DMS153 treated with DMSO at 0.1 percent for 48 hours (cell line): ENCODE data around the gene CYB5R4.
"Not testable (repeated sequence)": the region's sequence is repeated elsewhere in the genome, so short reads cannot be mapped to it uniquely, and the experiment has no call there.

Source experiments
- DNase-seq: peaks from one replicate; lab custom pipeline; 2025; ENCODE audit not compliant: unreplicated experiment; lab: John Stamatoyannopoulos, UW

CYB5R4 gene

DNA sequence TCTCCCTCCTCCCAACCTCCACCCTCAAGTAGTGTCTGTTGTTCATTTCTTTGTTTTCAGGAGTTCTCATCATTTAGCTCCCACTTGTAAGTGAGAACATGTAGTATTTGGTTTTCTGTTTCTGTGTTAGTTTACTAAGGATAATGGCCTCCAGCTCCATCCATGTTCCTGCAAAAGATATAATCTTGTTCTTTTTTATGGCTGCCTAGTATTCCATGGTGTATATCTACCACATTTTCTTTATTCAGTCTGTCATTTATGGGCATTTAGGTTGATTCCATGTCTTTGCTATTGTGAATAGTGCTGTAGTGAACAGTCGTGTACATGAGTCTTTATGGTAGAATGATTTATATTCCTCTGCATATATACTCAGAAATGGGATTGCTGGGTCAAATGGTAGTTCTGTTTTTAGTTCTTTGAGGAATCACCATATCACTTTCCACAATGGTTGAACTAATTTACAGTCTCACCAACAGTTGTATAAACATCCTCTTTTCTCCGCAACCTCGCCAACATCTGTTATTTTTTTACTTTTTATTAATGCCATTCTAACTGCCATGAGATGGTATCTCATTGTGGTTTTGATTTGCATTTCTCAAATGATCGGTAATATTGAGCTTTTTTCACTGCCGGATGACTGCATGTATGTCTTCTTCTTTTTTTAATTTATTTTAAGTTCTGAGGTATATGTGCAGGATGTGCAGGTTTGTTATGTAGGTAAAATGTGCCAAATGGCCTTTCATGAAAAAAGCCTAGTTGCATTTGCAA lies 48.3 kb downstream of the CYB5R4 start:
- DNase-seq = not testable (repeated sequence)

GRCh38 chr6:83908813-83909212 lies 49.3 kb downstream of the CYB5R4 start:
- no peak for DNase-seq

GRCh38 chr6:83911278-83911677 lies 51.8 kb downstream of the CYB5R4 start:
- DNase-seq = no peak

DNA sequence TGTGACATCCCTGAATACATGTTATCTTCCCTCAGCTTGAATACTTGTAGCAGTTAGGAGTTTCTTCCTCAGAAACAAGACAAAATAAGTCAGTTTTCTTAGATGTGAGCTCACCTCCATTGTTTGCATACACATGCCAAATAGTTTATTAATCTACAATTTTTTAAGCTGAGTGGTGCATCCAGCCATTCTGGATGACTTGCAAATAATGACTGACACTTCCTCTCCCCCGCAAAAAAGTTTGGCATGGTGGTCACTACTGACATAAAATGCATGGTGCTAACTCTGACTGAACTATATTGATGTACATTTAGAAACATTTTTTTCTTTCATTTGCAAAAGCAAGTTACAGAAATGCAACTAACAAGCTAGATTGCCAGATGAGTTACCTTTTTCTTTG lies 55.5 kb downstream of the CYB5R4 start:
- DNase-seq = no peak

- DNase-seq = no peak
Observed at GRCh38 chr6:83917001-83917400, 57.5 kb downstream of the CYB5R4 start.

DNA sequence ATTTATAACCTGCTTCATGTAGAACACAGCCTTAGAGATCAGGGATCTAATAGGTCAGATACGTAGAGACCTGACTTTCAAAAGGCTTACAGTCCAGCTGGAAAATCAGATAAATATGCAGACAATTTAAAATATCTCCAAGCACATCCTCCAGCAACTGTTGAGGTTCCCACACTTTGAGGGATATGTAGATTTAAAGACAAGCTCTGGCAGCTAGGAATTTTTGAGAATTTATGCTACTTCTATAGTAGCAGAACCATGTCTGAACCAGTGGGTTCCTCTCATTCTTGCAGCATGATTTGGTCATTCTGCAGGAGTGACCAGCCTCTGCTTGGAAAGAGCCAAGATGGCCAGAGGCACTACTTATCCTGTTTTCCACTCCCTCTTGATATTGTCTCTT lies 60.5 kb downstream of the CYB5R4 start:
- no peak for DNase-seq

- DNase-seq = no peak
Observed at GRCh38 chr6:83921315-83921714, 61.8 kb downstream of the CYB5R4 start.

GRCh38 chr6:83927470-83927869 lies 68.0 kb downstream of the CYB5R4 start:
- DNase-seq = no peak

DNA sequence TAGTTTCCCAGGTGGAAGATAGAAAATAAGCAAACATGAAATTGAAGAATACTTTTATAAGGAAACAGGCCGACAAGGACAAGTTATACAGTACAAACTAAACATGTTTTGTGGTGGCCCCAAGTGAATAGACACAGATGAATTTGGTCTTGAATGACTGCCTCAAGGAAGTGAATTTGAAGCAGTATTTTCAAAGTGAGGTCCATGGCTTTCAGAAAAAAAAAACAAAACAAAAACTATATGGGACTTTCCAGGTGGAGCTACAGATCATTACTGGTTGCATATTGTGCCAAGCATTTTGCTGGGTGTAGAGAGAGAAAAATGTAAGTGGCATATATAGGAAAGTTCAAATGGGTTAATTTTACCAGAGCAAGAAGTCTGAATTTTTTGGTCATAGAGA lies 68.8 kb downstream of the CYB5R4 start:
- no peak for DNase-seq

- not testable (repeated sequence) for DNase-seq
Observed at GRCh38 chr6:83946201-83946833, 86.8 kb downstream of the CYB5R4 start.

- not testable (repeated sequence) for DNase-seq
Observed at GRCh38 chr6:83947983-83948382, 88.5 kb downstream of the CYB5R4 start.

- DNase-seq = no peak
Observed at GRCh38 chr6:83948851-83949250, 89.4 kb downstream of the CYB5R4 start.

GRCh38 chr6:83951423-83951822 lies 91.9 kb downstream of the CYB5R4 start:
- not testable (repeated sequence) for DNase-seq

- no peak for DNase-seq
Observed at GRCh38 chr6:83952830-83953229, 93.3 kb downstream of the CYB5R4 start.

GRCh38 chr6:83954371-83954770 lies 94.9 kb downstream of the CYB5R4 start:
- no peak for DNase-seq

- no peak for DNase-seq
Observed at GRCh38 chr6:83958241-83958685, 98.8 kb downstream of the CYB5R4 start.

DNA sequence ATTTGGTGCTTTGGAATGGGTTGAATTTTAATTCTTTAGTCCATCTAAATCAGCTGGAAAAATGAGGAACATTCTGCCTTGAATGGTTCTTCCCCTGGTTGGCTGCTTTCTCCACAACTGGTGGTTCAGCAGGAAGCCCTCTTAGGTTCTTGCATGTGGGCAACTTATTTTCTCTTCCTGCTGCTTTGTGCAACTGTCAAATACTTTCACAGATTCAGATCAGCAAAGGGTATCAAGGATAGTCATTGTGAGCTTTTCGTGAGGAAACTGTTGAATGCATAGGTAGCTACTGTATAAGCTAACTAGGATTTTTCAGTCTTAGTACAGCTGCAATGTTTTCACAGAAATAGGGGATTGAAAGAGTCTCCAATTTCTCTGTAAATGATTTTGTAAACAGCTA lies 101.2 kb downstream of the CYB5R4 start:
- DNase-seq = no peak

- no peak for DNase-seq
Observed at GRCh38 chr6:83962582-83962981, 103.1 kb downstream of the CYB5R4 start.

GRCh38 chr6:83966539-83966938 lies 107.0 kb downstream of the CYB5R4 start:
- DNase-seq = no peak

- no peak for DNase-seq
Observed at GRCh38 chr6:83970582-83970981, 111.1 kb downstream of the CYB5R4 start.

DNA sequence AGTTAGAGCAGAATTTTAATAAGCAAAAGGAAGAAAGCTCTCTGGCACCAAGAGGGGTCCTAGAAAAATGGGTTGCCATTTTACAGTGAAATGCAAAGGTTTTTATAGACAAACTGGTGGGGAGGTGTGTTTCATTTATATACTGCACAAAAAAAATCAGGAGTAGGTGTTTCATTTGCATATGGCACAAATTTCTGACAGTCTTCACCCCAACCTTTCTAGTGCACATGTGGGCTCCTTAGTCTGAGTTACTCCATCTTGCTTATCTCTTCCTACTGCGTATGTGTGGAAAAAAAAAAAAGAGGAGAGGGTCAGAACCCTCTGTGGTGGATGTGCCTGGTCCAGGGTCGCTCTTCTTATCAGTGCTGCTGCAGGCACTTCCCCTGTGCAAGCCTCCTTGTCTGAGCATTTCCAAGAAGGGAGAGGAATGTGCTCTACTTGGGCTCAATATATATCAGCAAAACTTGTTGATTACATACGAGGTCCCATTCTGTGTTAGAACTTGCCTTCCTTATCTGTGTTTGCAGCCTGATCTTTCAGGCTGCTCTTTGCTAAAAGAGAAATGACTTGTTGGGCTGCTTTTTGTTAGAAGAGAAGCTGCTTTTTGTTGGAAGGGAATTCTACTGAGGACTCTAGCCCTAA lies 115.0 kb downstream of the CYB5R4 start:
- DNase-seq = no peak
